ENCODE data around the gene PLEKHA1. TPM values are rescaled to one million over a fixed set of nuclear protein-coding genes. Genes with fewer than 3 reads are reported as not detected.

The PLEKHA1 gene
- total and polyA plus RNA-seq, 4 donors = 15.9 to 29.2 (median 22.9) TPM

DNA sequence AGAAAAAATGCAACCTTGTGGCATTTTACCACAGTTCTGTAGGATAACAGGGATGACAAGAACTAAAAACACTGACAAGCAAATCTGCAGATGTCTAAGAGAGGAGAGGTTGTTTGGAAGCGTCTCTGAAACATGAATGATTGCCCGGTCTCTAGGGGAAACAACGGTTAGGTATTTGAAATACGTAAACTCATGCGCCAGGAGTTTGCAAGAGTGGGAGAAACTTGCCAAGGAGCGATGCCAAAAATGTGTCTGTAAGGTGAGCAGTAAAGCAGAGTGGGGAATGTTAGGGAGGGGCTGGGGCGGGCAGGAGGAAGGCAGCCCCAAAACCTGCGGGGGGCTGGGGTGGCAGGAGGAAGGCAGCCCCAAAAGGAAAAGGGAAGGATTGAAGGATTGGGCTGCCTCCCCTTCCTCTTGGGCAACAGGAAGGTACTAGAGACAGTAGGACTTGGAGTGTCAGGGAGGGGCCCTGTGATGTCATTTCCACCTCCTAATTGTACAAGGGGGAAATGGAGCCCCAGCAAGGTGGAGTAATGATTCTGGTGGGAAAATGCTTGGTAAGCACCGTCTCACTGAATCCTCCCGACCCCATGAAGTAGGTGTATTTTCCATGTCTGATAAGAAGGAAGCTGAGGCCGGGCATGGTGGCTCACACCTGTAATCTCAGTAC lies 33.2 kb upstream of the PLEKHA1 start:
- Histone ChIP-seq H3K27ac (ENCODE audit: low read depth in 1 of 2, low read length in 2 of 2) (no peak overlapping the region), H3K36me3 (ENCODE audit: control insufficient read depth in 4 of 4, insufficient read depth in 3 of 4, low read depth in 1 of 4, low read length in 3 of 4) (no peaks in the 10 kb centered on the region), H3K4me3 (ENCODE audit: low read depth in 1 of 3, low read length in 3 of 3) (no peak overlapping the region), H3K4me1 (ENCODE audit: control insufficient read depth in 4 of 4, insufficient read depth in 4 of 4, low read length in 3 of 4) (peaks cover 0 to 2% (median 0%) of the 10 kb centered on the region in 4 donors), H3K27me3 (ENCODE audit: control insufficient read depth in 4 of 4, insufficient read depth in 4 of 4, low read length in 3 of 4) (no peaks in the 10 kb centered on the region), H3K9me3 (ENCODE audit: control insufficient read depth in 4 of 4, low read length in 3 of 4) (no peaks in the 10 kb centered on the region), H3K9ac (ENCODE audit: low read depth in 1 of 2, low read length in 2 of 2) (no peak overlapping the region)
- no peak for TF ChIP-seq YY1 (IDR thresholded peaks at IDR 0.05)
- TF ChIP-seq FOXA2 (IDR thresholded peaks at IDR 0.05) = no peak
- TF ChIP-seq, protein P1, sequence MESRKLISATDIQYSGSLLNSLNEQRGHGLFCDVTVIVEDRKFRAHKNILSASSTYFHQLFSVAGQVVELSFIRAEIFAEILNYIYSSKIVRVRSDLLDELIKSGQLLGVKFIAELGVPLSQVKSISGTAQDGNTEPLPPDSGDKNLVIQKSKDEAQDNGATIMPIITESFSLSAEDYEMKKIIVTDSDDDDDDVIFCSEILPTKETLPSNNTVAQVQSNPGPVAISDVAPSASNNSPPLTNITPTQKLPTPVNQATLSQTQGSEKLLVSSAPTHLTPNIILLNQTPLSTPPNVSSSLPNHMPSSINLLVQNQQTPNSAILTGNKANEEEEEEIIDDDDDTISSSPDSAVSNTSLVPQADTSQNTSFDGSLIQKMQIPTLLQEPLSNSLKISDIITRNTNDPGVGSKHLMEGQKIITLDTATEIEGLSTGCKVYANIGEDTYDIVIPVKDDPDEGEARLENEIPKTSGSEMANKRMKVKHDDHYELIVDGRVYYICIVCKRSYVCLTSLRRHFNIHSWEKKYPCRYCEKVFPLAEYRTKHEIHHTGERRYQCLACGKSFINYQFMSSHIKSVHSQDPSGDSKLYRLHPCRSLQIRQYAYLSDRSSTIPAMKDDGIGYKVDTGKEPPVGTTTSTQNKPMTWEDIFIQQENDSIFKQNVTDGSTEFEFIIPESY (IDR thresholded peaks at IDR 0.05) = no peak
- TF ChIP-seq RAD21 (IDR thresholded peaks at IDR 0.05) = no peak
- TF ChIP-seq, protein P2, sequence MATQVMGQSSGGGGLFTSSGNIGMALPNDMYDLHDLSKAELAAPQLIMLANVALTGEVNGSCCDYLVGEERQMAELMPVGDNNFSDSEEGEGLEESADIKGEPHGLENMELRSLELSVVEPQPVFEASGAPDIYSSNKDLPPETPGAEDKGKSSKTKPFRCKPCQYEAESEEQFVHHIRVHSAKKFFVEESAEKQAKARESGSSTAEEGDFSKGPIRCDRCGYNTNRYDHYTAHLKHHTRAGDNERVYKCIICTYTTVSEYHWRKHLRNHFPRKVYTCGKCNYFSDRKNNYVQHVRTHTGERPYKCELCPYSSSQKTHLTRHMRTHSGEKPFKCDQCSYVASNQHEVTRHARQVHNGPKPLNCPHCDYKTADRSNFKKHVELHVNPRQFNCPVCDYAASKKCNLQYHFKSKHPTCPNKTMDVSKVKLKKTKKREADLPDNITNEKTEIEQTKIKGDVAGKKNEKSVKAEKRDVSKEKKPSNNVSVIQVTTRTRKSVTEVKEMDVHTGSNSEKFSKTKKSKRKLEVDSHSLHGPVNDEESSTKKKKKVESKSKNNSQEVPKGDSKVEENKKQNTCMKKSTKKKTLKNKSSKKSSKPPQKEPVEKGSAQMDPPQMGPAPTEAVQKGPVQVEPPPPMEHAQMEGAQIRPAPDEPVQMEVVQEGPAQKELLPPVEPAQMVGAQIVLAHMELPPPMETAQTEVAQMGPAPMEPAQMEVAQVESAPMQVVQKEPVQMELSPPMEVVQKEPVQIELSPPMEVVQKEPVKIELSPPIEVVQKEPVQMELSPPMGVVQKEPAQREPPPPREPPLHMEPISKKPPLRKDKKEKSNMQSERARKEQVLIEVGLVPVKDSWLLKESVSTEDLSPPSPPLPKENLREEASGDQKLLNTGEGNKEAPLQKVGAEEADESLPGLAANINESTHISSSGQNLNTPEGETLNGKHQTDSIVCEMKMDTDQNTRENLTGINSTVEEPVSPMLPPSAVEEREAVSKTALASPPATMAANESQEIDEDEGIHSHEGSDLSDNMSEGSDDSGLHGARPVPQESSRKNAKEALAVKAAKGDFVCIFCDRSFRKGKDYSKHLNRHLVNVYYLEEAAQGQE (IDR thresholded peaks at IDR 0.05) = no peak
- TF ChIP-seq, protein P3, sequence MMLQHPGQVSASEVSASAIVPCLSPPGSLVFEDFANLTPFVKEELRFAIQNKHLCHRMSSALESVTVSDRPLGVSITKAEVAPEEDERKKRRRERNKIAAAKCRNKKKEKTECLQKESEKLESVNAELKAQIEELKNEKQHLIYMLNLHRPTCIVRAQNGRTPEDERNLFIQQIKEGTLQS (IDR thresholded peaks at IDR 0.05) = no peak
- no peak for TF ChIP-seq EGR1 (IDR thresholded peaks at IDR 0.05; ENCODE audit: low read depth in 2 of 2)
- TF ChIP-seq HNF4A (conservative IDR thresholded peaks at IDR 0.05) = no peak
- no peak for TF ChIP-seq TAF1 (conservative IDR thresholded peaks at IDR 0.05)
- TF ChIP-seq GABPA (IDR thresholded peaks at IDR 0.05 in 1 of 2, conservative IDR thresholded peaks at IDR 0.05 in 1 of 2) = no peak
- 80% methylated on average over 11 of the region's 11 CpGs for WGBS
- no peak for DNase-seq (ENCODE audit: low spot score)

DNA sequence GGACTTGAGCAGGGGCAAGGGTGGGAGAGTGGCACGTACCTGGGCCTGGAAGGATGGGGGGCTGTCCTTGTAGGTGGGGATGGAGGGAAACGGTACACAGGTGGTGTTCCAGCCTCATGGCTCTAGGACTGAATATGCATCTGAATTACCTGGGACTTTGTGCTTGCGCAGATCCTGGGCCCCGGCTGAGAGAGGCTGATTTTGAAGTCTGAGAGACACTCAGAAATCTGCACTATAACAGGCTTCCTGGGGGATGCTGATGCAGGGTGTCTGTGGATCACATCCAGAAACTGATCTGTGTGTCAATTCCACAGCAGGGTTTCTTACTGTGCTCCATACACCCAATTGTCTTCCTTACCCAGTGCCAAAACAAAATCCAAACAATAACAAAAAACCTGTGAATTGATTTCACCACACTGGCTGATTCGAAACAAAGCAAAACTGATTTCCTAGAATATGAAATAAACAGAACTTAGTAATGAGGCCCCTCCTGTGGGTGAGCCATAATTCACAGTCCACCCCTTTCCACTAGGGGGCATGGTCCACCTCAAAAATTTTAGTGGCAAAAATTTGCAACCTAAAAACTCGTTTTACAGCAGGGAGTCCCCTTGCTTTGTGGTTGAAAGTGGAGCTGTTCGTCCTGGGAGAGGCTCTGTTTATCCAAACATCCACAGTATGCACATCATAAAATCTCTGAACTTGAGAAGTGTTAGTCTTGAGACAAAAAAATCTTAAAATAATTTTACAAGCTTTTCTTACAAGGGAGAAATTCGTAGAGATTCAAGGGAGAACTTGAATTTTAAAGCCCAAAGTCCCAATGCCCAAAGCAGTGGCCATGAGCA lies 32.0 kb upstream of the PLEKHA1 start:
- no peak overlapping the region for H3K9ac ChIP-seq (ENCODE audit: low read depth in 1 of 2, low read length in 2 of 2)
- DNase-seq (ENCODE audit: low spot score) = no peak
- 61% methylated on average over 8 of the region's 8 CpGs for WGBS

More for the DNA sequence above, 32.0 kb upstream of the PLEKHA1 start:
- no peak overlapping the region for H3K27ac ChIP-seq (ENCODE audit: low read depth in 1 of 2, low read length in 2 of 2)
- no peaks in the 10 kb centered on the region for H3K36me3 ChIP-seq (ENCODE audit: control insufficient read depth in 4 of 4, insufficient read depth in 3 of 4, low read depth in 1 of 4, low read length in 3 of 4)
- TF ChIP-seq, protein P4, sequence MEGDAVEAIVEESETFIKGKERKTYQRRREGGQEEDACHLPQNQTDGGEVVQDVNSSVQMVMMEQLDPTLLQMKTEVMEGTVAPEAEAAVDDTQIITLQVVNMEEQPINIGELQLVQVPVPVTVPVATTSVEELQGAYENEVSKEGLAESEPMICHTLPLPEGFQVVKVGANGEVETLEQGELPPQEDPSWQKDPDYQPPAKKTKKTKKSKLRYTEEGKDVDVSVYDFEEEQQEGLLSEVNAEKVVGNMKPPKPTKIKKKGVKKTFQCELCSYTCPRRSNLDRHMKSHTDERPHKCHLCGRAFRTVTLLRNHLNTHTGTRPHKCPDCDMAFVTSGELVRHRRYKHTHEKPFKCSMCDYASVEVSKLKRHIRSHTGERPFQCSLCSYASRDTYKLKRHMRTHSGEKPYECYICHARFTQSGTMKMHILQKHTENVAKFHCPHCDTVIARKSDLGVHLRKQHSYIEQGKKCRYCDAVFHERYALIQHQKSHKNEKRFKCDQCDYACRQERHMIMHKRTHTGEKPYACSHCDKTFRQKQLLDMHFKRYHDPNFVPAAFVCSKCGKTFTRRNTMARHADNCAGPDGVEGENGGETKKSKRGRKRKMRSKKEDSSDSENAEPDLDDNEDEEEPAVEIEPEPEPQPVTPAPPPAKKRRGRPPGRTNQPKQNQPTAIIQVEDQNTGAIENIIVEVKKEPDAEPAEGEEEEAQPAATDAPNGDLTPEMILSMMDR (IDR thresholded peaks at IDR 0.05; ENCODE audit: low read depth, low read length, missing input control) = peak; percentile 88
- no peak for TF ChIP-seq NR2F2 (IDR thresholded peaks at IDR 0.05)
- peak; percentile 9 for TF ChIP-seq SP1 (IDR thresholded peaks at IDR 0.05)
- no peak for TF ChIP-seq HNF4G (IDR thresholded peaks at IDR 0.05)
- TF ChIP-seq HNF4A (conservative IDR thresholded peaks at IDR 0.05) = peak; percentile 17 to 60
- TF ChIP-seq FOXA1 (IDR thresholded peaks at IDR 0.05) = no peak
- TF ChIP-seq RAD21 (IDR thresholded peaks at IDR 0.05) = peak; percentile 93 to 96
- TF ChIP-seq YY1 (IDR thresholded peaks at IDR 0.05) = no peak
- H3K4me3 ChIP-seq (ENCODE audit: low read depth in 1 of 3, low read length in 3 of 3) = no peak overlapping the region
- H3K4me1 ChIP-seq (ENCODE audit: control insufficient read depth in 4 of 4, insufficient read depth in 4 of 4, low read length in 3 of 4) = peaks cover 0 to 2% (median 0%) of the 10 kb centered on the region in 4 donors
- no peaks in the 10 kb centered on the region for H3K27me3 ChIP-seq (ENCODE audit: control insufficient read depth in 4 of 4, insufficient read depth in 4 of 4, low read length in 3 of 4)
- no peaks in the 10 kb centered on the region for H3K9me3 ChIP-seq (ENCODE audit: control insufficient read depth in 4 of 4, low read length in 3 of 4)

Data from liver (tissue), 9 donors.